NCI-H2081 (cell line): ENCODE results near the gene AFAP1L2.
"Not testable (repeated sequence)": the region's sequence is repeated elsewhere in the genome, so short reads cannot be mapped to it uniquely, and the experiment has no call there.

ENCODE experiments used
- DNase-seq, 2 experiments: peaks; one replicate each; lab custom pipeline; 2025; lab: John Stamatoyannopoulos, UW

Gene AFAP1L2

DNA sequence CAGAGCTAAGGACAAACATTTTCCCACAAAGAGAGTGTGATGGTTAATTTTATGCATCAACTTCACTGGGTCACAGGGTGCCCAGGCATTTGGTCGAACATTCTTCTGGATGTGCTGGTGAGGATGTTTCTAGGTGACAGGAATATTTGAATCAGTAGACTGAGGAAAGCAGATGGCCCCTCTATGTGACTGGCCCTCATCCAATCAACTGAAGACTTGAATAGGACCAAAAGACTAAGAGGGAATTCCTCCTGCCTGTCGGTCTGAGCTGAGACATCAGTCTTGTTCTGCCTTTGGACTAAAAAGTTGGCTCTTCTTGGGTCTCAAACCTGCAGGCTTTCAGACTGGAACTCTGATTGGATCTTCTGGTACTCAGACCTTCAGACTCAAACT is 44.4 kb downstream of the AFAP1L2 start:
- DNase-seq, result no peak

DNA sequence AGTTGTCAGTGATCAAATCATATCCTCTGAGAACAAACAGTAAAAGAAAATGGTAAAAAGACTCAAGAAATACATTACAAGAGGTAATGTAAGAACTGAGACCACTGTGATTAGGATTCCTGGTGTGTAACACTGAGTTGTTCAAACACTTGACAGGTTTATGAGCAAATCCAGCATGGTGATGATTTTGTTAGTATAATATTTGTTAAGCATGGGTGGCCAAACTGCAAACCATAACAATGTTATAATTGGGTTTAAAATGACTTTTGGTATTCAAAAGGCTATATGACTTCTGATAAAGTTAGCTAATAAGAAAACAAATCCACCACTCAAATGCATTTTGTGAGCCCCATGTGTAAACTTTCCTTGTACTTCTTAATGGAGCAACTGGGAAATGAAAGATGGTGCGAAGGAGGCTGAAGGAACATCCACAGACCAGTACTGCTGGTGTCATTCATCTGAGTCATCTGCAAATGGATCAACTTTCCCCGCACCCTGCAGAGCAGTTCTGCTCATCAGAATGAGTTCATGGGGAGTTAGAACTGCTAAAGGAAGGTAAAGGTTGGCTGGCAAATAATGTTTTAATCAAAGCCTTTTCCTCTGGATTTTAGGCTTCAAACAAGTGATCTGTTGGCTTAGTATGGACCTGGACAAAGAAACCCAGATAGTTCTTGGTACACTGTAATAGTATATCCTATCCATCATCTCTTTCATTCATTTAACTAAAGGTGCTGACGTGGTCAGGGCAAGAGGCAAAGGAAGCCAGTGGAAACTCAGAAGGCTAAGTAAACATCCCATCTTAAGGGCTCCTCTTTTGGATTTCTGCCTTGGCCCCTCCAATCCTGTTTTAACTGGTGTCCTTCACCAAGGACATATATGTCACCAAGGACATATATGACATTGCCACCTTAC is 45.0 kb downstream of the AFAP1L2 start:
- DNase-seq, result no peak

DNA sequence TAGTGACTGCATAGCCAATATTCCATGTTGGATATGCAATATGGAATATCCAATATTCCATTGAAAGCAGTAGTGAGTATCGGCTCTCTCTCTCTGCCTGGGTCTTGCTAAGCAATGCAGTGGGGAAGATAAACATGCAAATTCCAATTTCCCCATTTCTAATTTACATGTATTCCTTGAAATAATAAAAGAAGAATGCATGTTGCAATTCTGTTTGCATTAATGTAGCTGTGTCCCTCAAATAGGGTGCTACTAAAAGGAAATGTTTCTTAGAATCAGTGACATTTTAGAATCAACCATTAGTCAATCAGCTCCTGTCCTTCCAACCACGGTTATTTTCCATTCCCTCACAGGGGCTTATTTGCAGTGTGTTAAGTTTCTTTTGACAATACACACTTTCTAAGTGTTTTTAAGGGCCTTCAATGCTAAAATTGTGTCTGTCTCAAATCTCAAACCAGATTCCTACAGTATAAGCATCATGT is 46.7 kb downstream of the AFAP1L2 start:
- no peak for DNase-seq

DNA sequence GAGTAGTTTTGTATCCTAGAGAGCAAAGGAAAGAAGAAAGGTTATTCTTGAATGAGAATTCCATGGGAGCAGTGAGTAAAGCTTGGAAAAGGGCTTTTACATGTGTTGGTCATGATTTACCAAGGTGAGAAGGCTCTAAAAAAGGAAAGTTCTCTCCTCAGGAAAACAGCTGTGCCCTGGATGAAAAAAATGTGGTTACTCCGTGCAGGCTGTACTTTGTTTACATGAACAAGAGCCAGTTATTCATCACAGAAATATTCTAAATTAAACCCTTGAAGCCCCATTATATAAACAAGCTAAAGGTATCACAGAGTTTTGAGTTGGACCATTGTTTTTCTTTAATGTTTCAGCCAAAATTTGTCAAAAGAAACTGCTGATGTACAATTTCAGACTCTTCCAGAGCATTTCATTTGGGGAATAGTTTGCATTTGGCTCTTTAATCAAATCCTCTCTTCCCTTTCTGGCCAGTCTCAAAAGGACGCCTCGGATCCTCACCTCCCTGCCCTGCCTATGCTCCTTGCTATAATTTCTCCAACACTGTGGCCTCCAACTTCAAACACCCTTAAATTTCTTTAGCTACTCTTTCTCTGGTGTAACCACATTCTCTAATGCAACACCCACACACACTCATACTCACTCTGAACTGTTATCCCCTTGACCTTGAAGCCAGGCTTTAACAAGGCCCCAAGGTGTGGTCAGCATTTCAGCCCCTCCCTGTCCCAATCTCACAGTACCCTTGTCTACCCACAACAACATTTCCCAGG is 47.4 kb downstream of the AFAP1L2 start:
- DNase-seq, result no peak

DNA sequence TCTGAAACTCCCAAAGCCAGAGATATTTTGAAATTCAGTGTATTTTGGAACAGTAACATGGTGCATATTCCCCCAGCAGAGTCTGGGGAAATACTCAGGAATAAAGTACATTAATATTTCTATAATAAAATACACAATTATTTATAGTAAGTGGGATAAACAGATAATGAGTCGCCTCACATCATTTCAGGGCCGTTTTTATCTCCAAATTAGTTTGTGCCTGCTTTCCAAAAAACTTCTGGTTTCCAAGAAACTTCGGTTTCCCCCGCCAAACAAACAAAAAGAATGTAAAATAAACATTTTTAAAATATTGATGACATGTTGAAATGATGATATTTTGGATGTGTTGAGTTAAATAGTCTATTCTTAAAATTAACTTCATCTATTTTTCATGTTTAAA is 48.2 kb downstream of the AFAP1L2 start:
- no peak for DNase-seq

DNA sequence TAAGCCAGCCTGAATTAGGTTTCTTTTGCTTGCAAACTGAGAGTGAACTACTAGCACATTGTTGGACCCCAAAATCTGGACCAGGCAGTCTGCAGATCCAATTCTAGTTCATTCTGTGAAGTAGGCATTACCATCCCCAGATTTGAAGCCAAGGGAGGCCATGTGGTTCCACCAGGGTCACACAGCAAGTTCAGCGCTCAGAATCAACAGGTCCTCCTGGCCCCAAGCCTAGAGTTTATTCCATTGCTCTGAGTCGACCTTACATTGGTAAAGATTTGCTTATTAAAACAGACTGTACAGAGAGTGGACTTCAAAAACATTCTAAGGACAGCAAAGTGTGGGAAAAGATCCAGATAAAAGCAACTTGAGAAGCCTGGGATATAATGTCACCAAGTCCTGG is 50.9 kb downstream of the AFAP1L2 start:
- no peak for DNase-seq

DNA sequence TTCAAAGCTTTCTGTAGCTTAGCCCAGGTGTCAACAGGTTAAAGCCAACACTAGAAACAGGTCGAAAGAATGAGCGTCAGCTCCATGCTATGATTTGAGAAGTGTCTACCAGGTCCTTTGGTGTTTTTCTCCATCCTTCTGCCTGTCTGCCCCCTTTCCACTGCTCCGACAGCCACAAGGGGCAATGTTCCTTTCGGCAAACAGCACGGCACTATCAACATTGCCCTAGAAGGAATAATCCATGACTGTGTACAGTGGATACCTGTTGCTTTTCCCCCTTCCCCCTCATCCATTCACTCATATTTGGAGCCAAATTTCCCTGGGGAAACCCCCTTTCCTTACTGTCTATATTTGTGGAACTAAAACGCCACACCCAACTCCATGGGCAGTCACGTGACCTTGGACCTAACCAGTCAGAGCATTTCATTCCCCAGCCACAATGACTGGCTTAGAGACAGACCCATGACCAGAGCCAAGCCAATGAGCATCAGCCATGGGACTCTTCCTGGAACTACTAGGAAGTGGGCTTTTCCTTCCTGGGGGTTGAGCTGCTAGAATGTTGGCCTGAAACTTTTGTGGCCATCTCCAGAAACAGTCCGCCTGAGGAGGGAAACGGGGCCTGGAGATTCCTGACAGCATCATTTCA is 51.5 kb downstream of the AFAP1L2 start:
- no peak for DNase-seq

DNA sequence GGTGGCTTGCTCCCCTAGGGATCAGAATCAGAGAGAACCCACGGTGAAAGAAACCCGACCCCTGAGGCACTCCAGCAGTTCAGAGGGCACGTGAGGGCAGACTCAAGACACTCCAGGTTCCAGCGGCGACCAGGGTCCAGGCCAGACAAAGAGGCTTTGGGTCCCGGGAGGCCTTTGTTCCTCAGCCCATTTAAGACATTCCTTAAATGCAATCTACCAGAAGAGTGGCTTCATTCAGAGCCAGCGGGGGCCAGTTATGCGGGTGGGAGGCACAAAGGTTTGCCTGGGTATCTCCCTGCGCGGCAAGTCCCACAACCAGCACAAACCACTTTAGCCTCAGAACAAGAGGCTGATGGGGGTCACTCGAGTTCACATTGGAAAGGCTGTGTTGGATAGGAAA is 53.6 kb downstream of the AFAP1L2 start:
- no peak for DNase-seq

DNA sequence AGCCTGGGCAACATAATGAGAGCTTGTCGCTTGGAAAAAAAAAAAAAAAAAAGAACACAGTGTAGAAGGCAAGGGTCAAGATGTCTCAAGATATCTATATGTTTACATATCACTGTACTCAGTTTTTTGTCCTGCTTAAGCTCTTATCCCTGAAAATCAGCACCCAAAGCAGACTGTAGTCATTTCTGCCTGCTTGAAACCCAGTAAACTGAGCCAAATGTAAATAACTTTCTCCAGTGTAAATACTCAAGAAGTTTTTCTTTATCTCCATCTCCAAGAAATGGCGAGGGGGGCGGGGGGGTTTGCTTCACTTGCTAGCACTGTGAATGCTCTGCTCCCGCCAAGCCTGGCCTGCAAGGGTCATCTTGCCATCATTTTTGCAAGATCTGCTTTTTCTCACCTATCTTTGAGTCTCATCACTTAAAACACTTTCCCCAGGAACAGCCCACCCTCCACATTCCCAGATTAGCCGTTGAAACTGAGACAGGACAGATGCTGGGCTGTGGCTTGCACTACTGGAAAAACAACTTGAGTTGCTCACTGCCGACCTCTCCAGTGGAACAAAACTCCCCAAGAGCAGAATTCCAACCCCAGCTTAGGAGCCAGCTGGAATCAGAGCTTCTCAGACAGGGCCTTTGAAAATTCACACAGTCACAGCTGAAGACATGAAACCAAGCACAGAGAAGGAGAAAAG is 54.6 kb downstream of the AFAP1L2 start:
- no peak for DNase-seq

DNA sequence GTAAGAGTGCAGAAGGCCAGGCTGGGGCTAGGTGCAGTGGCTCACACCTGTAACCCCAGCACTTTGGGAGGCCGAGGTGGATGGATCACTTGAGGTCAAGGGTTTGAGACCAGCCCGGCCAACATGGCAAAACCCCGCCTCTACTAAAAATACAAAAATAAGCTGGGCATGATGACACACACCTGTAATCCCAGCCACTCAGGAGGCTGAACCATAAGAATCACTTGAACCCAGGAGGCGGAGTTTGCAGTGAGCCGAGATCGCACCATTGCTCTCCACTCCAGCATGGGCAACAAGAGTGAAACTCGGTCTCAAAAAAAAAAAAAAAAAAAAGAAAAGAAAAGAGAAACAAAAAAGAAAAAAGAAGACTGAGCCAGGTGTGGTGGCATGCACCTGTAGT is 55.2 kb downstream of the AFAP1L2 start:
- not testable (repeated sequence) for DNase-seq

DNA sequence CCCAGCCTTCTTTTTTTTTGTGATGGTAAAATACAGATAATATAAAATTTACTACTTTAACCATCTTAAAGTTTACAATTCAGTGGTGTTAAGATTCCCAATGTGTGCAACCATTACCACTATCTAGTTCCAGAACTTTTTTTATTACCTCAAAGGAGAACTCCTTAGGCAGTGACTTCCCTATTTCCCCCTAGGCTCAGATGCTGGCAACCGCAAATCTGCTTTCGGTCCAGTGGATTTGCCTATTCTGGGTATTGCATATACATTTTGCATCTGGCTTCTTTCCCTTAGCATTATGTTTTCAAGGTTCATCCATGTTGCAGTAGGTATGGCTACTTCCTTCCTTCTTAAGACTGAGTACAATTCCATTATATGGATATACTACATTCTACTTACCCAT is 56.5 kb downstream of the AFAP1L2 start:
- no peak for DNase-seq

DNA sequence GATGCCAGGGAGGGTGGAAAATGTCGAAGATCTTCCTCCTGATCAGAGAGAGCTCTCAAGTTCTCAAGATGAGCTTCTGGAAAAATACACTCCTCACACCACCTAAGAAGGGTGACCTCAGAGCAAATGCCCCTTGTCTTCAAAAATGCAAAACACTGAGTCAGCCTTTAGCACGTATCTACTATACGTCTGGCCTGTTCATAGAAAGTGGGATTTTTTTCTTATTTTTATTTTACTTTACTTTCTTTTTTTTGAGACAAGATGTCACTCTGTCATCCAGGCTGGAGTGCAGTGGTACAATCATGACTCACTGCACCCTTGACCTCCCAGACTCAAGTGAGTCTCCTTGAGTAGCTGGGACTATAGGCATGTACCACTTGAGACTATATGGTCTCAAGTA is 57.1 kb downstream of the AFAP1L2 start:
- no peak for DNase-seq

DNA sequence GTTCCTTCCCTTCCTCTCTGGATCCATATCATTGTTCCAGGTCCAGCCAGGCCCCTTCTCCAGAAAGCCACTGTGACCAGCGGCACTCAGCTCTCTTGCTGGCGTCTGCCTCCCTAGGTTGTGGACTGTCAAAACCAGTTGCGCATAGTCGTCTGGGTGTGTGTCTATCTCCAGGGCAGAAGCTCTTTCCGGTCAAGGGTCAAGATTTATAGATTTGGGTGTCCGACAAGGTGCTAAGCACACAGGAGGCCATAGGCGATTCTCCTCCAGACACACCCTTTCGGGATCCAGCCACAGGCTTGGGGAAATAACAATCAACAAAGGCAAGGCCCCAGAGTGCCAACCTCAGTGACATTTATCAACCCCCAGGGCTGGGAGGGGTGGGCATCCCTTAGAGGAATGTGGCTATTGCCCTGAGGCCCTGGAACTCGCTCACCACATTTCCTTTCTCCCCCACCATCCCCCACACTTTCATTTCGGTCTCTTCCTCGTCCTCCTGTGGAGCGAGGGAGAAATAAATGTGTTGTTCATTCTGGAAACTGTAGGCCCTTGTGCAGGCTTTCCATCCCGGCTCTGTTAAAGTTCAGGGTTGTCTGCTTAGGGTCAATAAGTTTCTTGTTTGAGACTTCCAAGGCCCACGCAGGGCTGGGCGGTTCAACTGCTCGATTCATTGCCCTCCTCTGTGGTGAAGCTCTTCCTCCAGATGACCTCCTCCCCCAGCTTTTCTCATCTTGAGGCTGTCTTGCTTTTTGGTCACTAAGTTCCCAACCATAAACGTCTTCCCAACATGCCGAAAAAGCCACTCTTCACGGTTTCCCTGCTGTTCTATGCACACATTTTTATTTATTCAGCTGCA is 57.9 kb downstream of the AFAP1L2 start:
- peak in 1 of 2 experiments; percentile 37 for DNase-seq

DNA sequence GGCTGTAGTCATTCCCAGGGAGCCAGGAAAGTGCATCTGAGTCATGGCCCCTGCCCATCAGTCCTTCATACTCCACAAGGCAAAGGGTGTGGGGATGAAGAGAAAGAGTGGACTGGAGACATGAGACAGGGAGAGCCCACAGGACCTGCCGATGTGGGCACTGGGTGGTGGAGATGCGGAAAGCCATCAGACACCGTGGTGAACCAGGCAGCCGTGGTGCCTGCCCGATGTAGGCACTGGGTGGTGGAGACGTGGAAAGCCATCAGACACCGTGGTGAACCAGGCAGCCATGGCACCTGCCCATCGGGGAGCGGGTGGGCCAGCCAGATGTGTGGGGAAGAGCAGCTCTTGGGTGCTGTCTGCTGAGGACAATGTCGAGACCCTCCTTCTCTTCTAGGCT is 58.6 kb downstream of the AFAP1L2 start:
- DNase-seq, result no peak

DNA sequence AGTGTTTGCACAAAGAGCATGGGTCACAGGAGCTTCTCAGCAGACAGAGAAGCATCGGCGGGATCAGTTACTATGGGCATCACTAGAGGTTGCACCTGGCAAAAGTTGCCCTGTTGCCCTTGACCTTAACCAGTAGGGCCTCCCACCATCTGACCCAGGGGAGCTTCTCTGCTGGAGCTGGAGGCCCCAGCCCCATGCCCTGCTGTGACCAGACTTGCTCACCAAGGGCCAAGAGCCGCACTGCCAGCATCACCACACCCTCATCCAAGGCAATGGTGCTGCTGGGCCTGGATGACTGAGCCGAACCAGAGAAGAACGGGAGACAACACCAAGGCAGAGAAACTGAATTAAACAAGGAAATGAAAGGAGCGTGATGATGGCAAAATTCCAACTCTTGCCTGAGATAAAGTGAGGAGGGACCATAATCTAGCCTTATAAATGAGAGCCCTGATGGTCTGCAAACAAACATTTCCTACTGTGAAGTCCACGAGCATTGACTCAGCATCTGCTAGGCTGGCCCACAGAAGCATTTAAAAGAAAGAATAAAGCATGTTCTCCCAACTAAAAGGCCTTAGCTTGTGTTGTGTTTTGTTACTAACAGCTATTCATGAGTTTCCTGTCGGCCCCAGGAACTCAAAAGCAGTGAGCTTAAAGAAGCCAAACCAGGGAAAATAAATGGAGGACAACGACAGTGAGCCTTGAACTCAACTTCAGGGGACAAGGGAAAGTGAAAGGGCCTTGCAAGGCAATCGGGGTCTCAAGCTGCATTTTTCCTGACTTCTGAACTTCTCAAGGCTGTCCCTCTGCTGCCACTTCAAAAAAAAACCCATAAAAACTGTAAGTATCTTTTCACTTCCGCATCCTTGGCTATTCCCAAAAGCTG is 60.4 kb downstream of the AFAP1L2 start:
- DNase-seq, result peak; percentile 25 to 62

DNA sequence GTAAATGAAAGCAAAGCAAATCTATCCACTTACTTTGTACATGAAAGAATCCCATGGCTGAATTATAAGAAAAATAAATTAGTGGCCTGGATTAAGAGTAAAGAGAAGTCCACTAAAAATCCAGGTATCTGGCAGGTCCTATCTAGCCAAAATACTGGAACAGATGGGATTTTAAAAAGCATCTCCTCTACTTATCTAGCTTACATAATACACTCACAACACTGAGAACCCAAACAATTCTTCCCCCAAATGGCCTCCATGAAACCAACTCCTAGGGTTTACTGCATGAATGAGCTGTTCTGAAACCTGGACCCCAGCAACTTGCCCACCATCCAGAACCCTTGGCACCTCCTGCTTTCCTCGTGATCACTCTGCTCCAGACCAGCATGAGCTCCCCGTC is 61.3 kb downstream of the AFAP1L2 start:
- no peak for DNase-seq

DNA sequence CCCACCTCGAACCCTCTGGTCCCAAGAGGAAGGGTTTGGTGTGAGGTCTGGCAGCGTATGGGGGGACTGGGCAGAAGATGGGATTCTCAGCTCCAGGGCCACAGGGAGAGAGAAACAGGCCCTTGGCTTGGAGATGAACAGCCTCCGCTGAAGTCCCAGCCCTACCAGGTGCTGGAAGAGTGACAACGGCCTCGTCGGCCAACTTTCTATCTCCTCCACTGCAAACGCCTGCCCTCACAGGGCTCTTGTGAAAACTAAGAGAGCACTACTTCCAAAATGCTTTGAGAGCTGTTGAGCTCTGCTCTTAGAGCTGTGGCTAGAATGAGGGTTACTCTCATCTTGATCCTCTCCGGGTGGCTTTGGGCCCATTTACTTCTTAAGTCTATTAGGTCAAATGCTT is 63.5 kb downstream of the AFAP1L2 start:
- no peak for DNase-seq

DNA sequence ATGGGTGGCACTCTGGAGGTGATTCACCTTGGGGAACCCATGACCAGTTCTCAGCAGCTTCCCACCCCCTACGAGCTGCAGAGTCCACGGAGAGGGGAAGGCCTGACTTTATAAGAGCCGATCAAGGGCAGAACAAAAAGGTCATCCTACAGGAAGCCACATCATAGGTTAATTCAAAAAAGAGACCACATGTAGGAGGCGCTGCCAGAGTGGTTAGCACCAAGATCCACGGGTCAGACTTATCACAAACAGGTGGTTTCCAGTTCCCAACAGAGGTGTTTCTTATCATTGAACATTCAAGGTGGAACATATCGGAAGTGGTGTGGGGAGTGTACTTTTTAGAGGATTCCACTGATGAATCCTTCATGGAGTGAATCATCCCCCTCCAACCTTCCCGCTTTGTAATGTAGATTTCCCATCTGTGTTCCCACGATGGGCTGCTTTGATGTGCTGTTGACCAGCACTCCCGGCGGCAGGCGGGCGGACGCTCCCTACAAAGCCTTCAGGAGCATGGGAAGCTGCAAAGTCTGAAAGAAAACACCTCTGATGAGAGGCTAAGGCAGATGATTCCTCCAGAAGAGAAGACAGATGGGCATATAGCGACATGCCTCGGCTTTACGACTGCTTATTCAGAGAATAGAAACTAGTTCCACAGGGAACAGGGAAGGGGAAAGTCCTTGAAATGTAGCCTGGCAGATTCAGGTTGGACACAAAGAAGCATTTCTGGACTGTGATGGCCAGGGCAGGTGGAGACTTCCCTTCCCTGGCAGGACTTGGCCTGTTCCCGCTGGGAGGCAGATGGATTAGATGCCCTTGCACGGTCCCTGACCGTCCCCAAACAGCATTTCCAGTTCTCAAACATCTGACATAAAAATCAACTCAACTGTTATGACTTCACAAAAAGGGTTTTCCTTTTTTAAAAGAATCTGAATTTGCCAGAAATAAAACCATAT is 66.5 kb downstream of the AFAP1L2 start:
- no peak for DNase-seq
